ENCODE results near the gene EMP1.

The EMP1 gene

GRCh38 chr12:13223941-13224340 lies 27.4 kb downstream of the EMP1 start:
- no peak for DNase-seq

GRCh38 chr12:13227191-13227590 lies 30.7 kb downstream of the EMP1 start:
- DNase-seq: no peak

GRCh38 chr12:13228579-13228978 lies 32.1 kb downstream of the EMP1 start:
- no peak for DNase-seq

GRCh38 chr12:13229504-13229903 lies 33.0 kb downstream of the EMP1 start:
- DNase-seq: no peak

- no peak for DNase-seq
Observed at GRCh38 chr12:13230500-13230899, 34.0 kb downstream of the EMP1 start.

GRCh38 chr12:13233830-13234641 lies 37.5 kb downstream of the EMP1 start:
- no peak for DNase-seq

GRCh38 chr12:13238204-13238603 lies 41.7 kb downstream of the EMP1 start:
- no peak for DNase-seq

GRCh38 chr12:13241833-13242488 lies 45.4 kb downstream of the EMP1 start:
- no peak for DNase-seq

- DNase-seq: no peak
Observed at GRCh38 chr12:13242936-13243335, 46.4 kb downstream of the EMP1 start.

GRCh38 chr12:13243516-13244070 lies 47.1 kb downstream of the EMP1 start:
- DNase-seq: no peak

- no peak for DNase-seq
Observed at GRCh38 chr12:13247596-13247995, 51.1 kb downstream of the EMP1 start.

GRCh38 chr12:13248964-13249363 lies 52.4 kb downstream of the EMP1 start:
- no peak for DNase-seq

GRCh38 chr12:13250416-13250815 lies 53.9 kb downstream of the EMP1 start:
- no peak for DNase-seq

- no peak for DNase-seq
Observed at GRCh38 chr12:13251521-13251920, 55.0 kb downstream of the EMP1 start.

GRCh38 chr12:13252024-13252423 lies 55.5 kb downstream of the EMP1 start:
- no peak for DNase-seq

- DNase-seq: no peak
Observed at GRCh38 chr12:13252616-13253015, 56.1 kb downstream of the EMP1 start.

GRCh38 chr12:13253966-13254760 lies 57.6 kb downstream of the EMP1 start:
- no peak for DNase-seq

GRCh38 chr12:13255792-13256691 lies 59.5 kb downstream of the EMP1 start:
- DNase-seq: peak; percentile 16

- no peak for DNase-seq
Observed at GRCh38 chr12:13256692-13257045, 60.1 kb downstream of the EMP1 start.

- no peak for DNase-seq
Observed at GRCh38 chr12:13257356-13257875, 60.9 kb downstream of the EMP1 start.

GRCh38 chr12:13258197-13258596 lies 61.7 kb downstream of the EMP1 start:
- no peak for DNase-seq

- no peak for DNase-seq
Observed at GRCh38 chr12:13258717-13259119, 62.2 kb downstream of the EMP1 start.
